Left renal cortex interstitium (tissue), 4 donors: ENCODE results near the gene KAT7. TPM values are rescaled to one million over a fixed set of nuclear protein-coding genes. Genes with fewer than 3 reads are reported as not detected.
A peak's percentile ranks its signal among the peaks of the same experiment; 100 is the strongest.

Experiments
- DNase-seq, 4 donors: peaks; one replicate each; pipeline ENCODE4 v3.0.0-alpha.2; 2013; ENCODE audit warnings: low read depth in 4 of 4, low spot score in 2 of 4, missing footprints in 1 of 4
- polyA plus RNA-seq, 4 donors: library from polyadenylated mRNA; unstranded; fragments of 120-200 nt; gene quantifications; one replicate each; pipeline ENCODE4 v1.2.1, GENCODE V29; 2013; ENCODE audit not compliant: insufficient read length in 4 of 4

The KAT7 gene
- polyA plus RNA-seq, 4 donors = 44.4 to 53.8 (median 49.8) TPM

DNA sequence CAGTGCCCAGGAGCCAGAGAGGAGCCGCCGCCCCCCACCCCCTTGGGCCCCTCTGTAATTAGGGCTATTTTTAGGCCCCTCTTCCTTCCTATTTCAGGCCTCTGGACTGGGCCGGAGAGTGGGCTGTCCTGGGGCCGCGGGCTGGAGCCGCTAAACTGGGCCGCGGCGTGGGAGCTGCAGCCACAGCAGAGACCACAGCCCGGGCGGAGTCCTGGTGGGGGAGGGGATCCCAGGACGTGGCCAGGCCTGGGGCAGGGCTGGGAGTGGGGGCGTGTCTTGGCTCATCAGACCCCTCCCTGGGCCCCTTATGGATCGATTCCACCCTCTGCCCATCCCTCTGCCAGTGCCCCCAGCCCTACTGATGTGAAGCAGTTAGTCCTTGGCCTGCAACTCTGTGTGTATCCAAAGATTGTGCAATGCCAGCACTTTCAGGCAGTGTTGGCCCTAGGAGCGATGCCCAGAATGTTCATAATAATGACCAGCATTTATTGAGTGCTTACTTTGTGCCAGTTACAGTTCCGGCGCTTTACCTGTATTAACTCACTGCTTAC lies 74.4 kb downstream of the KAT7 start:
- DNase-seq = no peak

DNA sequence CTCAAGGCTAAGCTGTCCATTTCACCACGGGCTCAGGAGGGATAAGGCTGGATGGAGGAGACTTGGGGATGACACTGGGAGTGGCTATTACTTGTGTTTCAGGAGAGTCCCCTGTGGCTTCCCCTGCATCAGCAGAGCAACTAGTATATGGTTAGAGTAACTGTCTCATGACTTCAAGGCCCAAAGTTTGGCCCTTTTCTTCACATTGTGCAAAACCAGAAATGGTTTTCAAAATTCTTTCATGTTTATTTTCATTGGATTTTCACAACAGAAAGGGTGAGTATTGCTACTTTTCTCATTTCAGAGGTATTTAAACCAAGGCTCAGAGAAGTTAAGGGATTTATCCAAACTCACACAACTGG lies 77.5 kb downstream of the KAT7 start:
- no peak for DNase-seq

DNA sequence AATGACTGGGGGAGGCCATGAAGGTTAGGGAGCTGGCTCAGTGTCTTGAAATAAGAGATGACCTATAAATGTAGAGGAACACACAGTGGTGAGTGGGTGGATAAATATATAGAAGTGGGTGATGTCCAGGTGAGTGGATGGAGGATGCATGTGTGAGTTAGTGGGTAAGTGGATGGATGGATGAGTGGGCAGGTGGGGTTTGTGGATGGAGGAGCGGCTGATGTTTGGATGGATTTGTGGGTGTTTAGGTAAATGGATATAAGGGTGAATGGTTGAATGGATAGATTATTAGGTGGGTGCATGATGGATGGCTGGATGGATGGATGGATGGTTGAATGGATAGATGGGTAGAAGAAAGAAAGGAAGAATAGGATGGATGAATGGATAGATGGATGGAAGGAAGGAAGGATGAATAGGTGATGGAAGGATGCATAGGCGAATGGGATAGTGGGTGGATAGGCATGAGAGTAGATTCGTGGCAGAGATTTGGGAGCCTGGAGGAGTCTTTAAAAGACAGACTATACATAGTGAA lies 78.5 kb downstream of the KAT7 start:
- DNase-seq = no peak

DNA sequence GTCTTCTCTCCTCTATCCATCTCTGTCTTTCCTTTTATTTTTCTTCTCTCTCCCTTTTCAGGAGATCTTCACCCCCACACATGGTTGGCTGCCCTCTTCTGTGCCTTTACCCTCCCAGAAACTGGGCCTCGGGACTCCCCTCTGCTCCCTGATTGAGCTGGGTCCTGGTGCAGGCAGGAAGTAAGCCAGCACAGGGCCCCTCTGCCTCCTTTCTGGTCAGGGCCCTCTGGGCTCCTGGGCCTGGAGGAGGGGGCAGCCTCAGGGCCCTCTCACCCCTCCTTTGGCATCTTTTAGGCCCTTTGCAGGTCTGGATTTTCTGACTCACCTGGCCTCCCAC lies 80.5 kb downstream of the KAT7 start:
- DNase-seq = no peak

DNA sequence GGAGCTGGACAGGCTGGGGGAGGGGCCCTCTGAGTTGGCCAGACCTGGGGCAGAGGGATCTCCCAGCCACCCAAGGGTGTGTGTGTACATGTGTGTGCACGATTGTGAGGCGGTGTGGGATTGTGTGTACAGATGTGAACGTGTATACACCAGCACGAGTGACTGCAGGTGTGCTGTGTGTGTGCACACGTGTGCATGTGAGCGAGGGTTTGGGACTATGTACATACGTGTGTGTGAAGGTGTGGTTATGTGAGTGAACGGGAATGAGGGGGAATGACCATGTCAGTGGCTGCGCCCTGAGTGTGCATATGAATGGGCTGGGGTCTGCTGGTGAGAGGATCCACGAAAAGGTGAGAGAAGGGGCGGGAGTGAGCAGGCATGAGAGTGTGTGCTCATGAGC lies 81.8 kb downstream of the KAT7 start:
- no peak for DNase-seq

DNA sequence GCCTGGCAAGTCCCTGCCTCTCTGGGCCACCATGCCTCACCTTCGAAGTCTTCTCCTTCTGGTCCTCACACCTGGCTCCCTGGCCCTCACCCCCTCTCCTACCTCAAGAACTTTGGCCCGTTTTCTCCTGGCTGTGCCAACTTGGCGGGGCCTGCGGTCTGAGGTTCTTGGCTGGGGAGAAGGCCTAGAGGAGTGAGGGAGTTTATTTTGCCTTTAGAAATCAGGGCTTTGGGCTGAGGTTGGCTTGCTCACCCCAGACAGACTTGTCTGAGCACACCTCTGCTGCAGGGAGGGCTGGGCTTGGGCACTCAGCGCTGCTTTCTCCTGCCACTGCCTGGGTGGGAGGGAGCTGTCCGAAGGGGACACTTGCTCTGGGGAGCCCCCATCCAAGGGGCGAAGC lies 82.7 kb downstream of the KAT7 start:
- DNase-seq = no peak

DNA sequence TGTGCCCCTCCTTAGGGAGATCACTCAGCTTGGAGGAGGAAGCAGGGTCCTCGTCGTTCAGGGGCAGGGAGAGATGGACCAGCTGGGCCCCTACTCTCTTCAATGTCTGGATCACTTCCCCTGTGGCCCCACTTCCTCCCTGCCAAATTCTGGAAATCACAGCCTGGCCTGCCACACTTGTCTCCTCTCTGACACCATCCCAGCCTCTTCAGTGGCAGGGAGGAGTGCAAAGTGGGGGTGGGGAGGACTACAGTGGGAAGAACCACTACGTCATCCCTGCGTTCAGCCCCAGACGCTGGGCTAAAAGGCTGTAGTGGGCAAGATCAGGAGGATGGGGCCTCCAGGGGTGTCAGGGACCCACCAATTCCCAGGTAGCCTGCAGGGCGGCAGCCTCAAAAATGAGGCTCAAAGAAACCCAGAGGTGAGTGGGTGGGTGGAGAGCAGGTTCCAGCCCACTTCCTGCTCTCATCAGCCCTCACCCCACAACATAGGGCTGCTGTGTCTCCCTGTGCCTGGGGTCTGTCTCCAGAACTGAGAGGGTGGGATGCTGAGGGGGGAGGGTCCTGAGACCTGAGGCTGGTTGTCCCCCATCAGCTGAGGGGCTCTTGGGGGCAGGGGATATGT lies 84.4 kb downstream of the KAT7 start:
- DNase-seq = no peak

DNA sequence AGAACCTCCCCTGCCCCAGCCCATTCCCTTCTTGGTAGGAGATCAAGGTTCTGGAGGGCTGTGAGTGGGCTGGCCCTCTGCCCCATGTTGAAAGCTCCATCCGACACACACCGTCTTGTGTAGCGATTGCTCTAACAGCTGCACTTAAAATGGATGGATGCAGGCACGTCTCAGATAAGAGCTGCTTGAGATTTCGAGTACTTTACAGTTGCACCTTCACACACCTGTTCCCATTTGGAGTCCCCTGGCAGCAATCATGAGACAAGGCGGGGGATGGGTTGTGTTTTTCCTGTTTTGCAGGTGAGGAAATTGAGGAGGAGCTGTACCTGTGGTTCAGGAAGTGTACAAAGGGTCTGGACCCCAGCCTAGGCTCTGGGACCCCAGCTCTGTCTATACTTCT lies 85.0 kb downstream of the KAT7 start:
- no peak for DNase-seq

DNA sequence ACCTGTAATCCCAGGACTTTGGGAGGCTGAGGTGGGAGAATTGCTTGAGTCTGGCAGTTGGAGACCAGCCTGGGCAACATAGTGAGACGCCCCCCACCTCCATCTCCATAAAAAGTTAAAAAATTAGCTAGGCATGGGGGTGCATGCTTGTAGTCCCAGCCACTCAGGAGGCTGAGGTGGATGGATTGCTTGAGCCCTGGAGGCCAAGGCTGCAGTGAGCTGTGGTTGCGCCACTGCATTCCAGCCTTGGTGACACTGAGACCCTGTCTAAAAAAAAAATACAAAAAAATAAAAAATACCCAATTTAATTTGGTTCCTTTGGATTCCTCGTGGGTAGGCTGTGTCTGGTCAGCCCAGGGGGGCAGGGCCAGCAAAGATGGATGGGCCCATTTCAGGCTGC lies 85.4 kb downstream of the KAT7 start:
- DNase-seq = no peak

DNA sequence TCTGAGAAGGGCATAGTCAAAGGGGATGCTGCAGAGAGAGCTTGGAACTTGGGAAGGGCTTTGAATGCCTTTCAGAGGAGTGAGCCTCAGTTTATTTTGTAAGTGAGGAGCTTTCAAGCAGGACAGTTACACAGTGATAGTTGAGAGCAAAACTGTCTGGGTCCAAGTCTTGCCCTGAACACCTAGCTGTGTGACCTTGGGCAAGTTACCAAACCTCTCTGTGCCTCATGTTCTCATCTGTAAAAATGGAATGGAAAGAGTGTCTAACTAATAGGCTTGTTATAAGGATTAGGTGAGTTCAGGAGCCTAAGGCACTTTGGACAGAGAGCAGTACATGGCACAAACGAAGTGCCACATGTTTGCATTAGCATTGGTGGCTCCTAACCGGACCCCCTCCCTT lies 86.4 kb downstream of the KAT7 start:
- DNase-seq = no peak

DNA sequence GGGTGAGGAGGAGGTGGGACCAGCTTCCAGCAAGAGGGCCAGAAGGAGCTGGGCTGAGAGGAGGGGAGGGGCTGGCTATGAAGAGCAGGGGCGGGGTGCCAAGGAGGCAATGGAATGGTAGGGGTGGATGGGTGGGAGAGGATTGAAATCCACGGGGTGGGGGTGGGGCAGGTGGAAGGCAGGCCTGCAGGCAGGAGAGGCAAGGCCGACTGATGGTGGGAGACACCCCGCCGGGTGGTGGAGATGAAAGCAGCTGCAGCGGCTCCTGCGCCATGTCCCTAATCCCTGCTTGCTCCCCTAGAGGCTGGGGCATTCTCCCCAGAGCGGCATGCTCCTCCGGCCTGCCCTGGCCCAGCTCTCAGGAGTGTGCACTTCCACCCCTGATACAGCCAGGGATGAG lies 87.2 kb downstream of the KAT7 start:
- DNase-seq = no peak

DNA sequence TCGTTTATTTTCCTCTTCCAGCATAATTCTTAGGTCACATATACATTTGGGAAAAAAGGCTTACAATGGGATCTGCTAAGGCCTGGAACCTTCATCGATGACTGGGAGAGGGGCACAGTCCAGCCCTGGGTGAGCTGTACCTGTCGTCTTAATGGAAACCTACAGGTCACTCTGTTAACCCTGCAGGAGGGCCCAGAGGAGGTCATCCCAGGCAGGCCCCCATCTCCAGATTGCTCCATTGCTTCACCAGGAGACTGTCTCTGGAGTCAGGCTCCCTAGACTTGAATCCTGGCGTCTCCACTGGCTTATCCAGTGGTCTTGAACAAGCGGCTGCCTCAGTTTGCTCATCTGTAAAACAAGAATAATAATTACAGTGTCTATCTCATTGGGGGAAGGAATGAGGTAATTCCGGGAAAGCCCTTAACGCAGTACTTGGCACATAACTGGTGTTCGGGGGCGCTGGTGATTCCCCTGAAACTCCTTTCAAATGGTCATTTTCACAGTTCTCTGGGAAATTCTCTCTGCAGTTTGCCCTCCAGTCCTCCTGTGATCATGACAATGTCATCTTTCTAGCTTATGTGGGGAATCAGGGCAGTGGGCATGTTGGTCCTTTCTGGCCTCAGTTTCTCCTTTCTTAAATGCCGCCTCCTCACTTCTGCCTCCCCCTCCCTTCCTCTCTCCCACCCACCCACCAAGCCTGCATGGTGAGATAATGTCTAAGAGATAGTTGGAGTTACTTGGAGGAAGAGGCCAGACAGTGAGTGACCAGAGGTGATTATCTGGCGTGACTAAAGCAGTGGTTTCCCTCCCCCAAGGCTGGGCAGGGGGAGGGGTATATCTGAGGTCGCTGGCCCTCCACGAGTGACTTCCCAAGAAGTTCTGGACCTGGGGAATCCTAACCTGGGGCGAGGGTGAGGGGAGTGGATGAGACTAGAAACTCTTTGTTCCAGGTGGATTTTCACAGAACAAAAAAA lies 90.7 kb downstream of the KAT7 start:
- no peak for DNase-seq

DNA sequence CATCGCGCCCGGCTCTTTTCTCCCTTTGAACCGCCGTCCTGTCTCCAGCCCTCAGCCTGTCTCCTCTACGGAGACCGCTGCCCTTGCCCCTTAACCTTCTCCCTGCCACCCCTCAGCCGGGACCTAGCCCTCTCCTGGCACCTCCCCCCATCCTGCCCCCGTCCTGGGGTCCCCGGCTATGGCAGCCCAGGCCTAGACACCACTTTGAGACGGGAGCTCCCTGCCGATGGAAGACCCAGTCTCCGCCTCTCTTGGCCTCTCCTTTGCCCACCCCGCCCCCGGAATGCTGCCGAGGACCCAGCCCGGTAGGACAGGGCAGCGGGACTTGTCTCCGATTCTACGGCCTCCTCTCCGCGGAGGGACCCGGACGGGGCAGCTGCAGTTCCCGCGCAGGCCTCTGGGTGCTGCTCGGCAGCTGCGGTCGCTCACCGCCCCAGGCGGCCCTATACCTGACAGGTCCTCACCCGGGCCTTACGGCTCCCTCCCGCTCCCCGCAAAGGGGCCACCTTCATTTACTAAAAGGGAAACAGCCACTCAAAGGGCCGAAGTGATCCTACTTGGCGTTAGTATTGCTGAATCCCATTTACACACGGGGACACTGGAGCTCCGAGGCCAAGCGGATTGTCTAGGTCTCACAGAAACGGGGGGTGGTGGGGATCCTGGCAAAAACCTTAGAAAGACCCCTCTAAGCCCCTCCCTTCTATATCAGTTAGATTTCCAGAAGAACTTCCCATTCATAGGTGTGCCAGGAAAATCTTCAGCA lies 92.0 kb downstream of the KAT7 start:
- peak in 1 of 4 donors; percentile 65 for DNase-seq

DNA sequence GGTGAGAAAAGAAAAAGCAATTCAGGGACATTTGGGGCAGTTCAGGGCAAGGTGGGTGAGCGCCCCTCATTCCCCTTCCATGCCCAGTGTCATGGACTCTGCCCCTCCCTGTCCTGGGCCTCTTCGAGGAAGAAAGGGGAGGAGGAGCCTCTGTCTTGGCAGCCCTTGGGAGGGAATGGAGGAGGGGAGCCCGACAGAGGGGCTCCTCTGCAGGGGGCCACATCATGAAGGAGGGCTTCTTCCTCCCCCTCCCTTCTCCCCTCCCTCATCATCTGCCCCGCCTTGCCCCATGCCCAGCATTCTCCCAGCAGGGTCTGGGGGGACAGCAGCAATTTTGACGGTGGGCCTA lies 92.5 kb downstream of the KAT7 start:
- no peak for DNase-seq

DNA sequence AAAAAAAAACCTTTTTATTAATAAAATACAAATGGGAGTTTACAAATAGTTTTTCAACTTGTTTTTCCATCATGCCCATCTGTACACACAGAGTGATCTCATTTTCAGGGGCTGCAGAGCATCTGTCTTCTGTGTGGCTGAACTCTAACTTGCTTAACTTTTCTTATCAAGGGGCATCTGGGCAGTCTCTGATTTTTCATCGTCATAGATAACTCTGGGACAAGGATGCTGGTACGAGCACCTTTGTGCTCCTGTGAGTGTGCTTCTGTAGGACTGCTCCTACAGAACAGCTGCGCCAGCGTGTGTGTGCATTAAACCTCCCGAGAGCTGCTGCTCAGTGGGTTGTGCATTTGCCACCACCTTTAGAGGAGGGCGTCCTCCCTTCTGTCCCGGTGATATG lies 94.0 kb downstream of the KAT7 start:
- DNase-seq = no peak

Other genes starting within 250 kb of the KAT7 start
- gene NXPH3, start 212.8 kb upstream of the KAT7 start, polyA plus RNA-seq = 1 to 10 TPM in 3 of 4 donors, under 1 TPM in 1; 0.87 to 1.7 (median 1.4) TPM
- 10 to 100 TPM; 62.4 to 79.0 (median 69.9) TPM for gene SPOP, start 110.6 kb upstream of the KAT7 start, polyA plus RNA-seq
- 10 to 100 TPM; 76.8 to 86.2 (median 78.0) TPM for gene SLC35B1, start 80.7 kb upstream of the KAT7 start, polyA plus RNA-seq
- gene FAM117A, start 24.6 kb upstream of the KAT7 start, polyA plus RNA-seq = 10 to 100 TPM; 18.7 to 24.3 (median 19.7) TPM
- gene TAC4, start 59.4 kb downstream of the KAT7 start, polyA plus RNA-seq = 1 to 10 TPM in 1 of 4 donors, under 1 TPM in 1, not detected in 2; 0.96 to 1.1 TPM
- gene DLX4, start 180.5 kb downstream of the KAT7 start, polyA plus RNA-seq = under 1 TPM; 0.49 to 0.66 (median 0.55) TPM
- 1 to 10 TPM in 3 of 4 donors, under 1 TPM in 1; 0.71 to 2.0 (median 1.5) TPM for gene DLX3, start 206.5 kb downstream of the KAT7 start, polyA plus RNA-seq